ENCODE results near the gene MALRD1.

DNA sequence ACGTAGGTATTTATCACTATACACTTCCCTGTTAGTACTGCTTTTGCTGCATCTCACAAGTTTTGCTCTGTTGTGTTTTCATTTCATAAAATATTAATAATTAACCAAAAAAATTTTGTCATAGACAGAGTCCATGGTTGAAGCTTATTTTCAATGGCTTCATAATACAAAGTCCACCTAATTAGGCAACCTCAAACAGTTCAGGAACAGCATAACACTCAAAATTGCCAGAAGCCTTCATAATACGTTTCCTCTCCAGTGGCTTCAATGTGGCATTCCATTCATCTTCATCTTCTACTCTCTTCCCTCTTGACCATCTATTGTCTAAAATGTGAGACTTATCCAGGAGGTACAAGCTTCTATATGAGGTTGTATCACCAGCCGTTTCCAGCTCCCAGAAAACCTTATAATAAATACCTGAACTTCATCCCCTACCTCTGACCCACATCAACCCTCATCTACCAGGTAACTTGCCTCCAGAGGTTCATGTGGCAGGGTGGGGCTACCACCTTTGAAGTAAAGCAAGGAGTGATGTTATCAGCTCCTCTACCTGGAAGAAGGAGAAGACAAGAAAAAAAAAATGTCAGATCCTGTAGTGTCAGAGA, 337.3 kb downstream of the MALRD1 start:
- TF ChIP-seq, protein P1, sequence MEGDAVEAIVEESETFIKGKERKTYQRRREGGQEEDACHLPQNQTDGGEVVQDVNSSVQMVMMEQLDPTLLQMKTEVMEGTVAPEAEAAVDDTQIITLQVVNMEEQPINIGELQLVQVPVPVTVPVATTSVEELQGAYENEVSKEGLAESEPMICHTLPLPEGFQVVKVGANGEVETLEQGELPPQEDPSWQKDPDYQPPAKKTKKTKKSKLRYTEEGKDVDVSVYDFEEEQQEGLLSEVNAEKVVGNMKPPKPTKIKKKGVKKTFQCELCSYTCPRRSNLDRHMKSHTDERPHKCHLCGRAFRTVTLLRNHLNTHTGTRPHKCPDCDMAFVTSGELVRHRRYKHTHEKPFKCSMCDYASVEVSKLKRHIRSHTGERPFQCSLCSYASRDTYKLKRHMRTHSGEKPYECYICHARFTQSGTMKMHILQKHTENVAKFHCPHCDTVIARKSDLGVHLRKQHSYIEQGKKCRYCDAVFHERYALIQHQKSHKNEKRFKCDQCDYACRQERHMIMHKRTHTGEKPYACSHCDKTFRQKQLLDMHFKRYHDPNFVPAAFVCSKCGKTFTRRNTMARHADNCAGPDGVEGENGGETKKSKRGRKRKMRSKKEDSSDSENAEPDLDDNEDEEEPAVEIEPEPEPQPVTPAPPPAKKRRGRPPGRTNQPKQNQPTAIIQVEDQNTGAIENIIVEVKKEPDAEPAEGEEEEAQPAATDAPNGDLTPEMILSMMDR (IDR thresholded peaks at IDR 0.05), result no peak
- no peak for TF ChIP-seq POLR2A (IDR thresholded peaks at IDR 0.05)

All from lower leg skin (tissue), 3 donors.